Stimulated activated CD8-positive, alpha-beta memory T cell treated with anti-CD3 and anti-CD28 coated beads, Interleukin-4, amount 100 ng/mL, for 48 hours (primary cell): ENCODE results near the gene AGPS.

Experiments used
- DNase-seq: peaks from one replicate; pipeline ENCODE4 v3.0.0-alpha.2; 2020

AGPS gene

DNA sequence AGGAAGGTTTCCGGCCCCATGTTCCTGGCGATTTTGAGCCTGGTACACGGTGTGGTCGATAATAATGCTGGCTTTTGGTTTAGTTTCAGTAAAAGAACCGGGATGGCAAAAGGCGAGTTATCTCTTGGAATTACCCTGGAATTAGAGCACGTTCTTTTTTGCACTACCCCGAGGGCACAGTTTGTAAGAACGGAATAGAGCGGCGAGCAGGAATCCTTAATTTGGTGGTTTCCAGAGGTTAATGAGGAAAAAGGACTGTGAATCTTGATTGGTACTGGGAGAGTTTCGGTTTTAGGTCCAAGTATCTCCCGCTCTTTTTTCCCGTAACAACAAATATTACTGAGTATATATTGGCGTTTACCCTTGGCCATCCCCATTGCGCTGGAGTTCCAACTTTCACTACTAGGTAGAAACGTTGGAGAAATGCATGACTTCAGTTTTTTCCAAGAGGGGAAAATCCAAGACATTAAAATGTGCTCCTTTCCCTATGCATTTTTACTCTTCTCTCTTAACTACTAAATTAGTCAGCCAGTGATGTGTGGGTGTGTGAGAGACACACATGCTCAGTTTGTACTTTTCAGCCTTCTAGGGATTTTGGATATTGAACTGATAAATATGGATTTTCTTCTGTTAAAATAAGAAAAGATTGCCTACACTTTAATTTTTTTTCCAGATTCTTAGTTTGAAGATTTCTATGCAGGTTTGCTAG, 160.8 kb downstream of the AGPS start:
- DNase-seq = no peak

GRCh38 chr2:177554365-177554764, 161.8 kb downstream of the AGPS start:
- DNase-seq = no peak

DNA sequence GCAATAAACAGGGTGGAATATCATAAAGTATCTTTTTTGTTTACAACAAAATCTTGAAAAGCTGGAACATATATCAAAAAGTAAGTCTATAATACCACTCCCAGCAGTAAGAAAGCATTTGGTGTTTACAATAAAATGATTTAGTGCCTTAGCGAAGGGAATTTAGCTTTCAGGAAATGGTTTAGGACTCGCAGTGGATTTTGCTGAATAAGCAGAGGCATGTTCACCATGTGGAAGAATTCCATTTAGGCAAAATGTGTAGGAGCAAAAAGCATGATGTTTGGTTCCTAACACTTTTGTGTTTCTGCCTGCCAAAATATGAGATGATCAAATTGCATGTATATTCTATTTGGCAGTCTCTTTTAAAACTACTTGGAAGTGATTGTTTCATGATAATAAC, 163.6 kb downstream of the AGPS start:
- no peak for DNase-seq

DNA sequence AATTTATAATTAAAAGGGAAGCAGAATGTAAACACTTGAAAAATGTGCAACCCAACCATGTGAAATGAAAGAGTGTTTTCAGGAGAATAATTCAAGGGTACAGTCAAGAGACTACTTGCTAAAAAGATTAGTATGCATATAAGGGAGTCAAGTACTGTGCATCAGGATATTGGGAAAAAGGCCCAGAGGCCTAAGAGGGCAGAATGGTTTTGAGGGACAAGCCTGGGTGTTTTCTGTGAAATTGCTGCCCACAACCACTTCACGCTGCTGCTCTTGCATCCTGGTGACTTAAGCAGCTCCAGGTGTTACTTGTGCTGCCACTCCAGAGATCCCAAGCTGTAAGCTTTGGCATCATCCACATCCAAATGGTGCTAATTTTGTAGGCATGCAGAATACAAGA, 165.2 kb downstream of the AGPS start:
- DNase-seq = no peak

DNA sequence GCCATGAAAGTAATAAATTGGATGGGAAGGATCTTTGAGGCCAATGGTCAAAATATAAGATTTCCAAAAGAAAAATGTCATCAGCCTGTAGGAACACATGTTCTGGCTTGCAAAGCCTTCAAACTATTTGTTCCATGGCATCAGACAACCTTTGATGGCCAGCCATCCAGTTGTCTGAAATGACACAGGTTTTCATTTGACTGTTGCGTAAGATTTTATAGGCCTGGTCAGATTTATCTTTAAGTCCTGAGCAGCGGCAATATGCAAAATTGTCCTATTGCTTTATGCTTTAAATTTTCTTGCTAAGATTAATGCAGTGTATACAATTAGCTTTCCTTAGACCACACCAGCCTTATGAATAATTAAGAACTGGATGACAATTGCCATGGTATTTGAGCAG, 167.1 kb downstream of the AGPS start:
- DNase-seq = no peak

DNA sequence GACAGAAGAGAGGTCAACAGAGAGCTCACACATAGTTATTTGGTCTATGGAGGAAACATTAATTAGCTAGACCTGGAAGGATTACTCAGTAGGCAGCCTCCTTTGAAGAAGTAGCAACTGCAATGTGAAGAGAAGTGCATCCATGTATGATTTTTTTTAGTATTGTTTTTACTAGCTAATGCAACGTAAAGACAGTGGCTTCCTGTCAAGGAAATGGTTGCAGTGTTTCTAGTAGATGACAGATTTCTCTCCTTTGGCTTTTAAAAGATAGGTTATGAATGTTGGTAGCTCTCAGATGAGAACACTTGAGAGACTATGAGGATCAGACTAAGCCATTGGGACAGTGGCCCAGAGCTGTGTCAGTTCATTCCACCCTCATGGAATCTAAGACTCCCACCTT, 175.8 kb downstream of the AGPS start:
- DNase-seq = no peak

DNA sequence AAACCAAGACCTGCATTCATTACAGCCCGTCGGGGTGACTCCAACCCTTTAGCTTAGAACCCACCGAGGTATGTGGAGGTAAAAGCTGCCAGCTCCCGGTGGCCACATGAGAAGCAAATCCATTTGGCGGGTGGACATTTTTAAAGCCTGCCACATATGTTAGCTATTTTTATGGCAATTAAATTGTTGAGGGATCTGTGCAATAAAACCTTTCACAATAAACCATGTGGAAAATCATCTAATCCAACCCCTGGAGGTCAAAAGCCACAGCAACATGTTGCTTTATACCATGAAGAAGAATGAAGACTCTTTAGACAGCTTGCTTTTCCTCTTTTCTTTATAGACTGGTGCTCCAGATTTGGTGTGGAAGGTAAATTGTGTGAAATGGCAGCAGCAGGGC, 176.3 kb downstream of the AGPS start:
- DNase-seq = no peak

GRCh38 chr2:177572236-177572671, 179.7 kb downstream of the AGPS start:
- DNase-seq = no peak

DNA sequence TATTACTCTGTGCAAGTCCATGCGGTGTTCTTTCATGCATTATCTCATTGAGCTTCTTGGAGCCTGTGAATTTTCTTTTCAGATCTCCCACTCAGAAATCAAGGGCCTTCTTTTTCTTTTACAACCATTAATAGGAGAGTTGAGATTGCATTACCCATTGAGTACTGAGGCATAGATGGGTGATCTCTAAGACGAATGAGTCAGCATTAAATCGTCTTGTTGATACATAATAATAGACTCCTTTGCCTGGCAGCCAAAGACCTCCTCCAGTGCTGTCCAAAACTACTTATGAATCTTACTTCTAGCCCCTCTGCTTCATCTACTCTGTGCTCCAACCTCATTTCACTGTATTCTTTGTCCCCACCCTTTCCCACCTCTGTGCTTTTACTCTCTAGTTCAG, 180.5 kb downstream of the AGPS start:
- DNase-seq = no peak

GRCh38 chr2:177574356-177574755, 181.8 kb downstream of the AGPS start:
- DNase-seq = no peak

- no peak for DNase-seq
Measured at GRCh38 chr2:177575358-177575757, 182.8 kb downstream of the AGPS start.

- DNase-seq = no peak
Measured at GRCh38 chr2:177577075-177577474, 184.5 kb downstream of the AGPS start.

DNA sequence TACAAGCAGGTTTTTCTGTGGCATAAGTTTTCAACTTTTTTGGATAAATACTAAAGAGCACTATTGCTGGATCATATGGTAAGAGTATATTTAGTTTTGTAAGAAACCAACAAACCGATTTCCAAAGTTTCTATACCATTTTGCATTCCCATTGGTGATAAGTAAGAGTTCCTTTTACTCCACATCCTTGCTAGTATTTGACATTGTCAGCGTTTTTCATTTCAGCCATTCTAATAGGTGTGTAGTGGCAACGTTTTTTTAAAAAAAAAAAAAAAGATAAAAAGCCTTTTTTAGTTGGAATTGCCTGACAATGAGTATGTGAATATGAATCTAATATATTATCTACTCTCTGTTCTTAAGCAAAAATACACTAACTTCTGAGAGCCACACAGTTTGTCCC, 185.9 kb downstream of the AGPS start:
- no peak for DNase-seq

GRCh38 chr2:177579486-177580036, 187.0 kb downstream of the AGPS start:
- DNase-seq = no peak

DNA sequence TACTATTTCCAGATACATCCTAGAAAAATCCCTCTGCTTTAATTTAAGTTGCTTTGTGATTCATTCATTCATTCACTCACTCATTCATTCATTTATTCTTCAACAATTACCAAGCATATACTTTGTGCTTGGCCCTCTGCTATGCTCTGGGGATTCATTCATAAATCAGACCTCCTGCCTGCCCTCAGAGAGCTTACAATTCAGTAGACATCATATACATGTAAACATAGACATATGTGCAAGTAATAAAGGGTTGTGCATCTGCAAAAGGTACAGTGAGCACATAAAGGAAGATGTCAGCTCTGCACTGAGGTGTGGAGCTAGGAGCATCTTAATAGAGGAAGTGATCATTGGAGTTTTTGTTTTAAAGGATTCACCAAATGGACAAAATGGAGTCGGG, 189.4 kb downstream of the AGPS start:
- no peak for DNase-seq

- no peak for DNase-seq
Measured at GRCh38 chr2:177584030-177584692, 191.6 kb downstream of the AGPS start.

DNA sequence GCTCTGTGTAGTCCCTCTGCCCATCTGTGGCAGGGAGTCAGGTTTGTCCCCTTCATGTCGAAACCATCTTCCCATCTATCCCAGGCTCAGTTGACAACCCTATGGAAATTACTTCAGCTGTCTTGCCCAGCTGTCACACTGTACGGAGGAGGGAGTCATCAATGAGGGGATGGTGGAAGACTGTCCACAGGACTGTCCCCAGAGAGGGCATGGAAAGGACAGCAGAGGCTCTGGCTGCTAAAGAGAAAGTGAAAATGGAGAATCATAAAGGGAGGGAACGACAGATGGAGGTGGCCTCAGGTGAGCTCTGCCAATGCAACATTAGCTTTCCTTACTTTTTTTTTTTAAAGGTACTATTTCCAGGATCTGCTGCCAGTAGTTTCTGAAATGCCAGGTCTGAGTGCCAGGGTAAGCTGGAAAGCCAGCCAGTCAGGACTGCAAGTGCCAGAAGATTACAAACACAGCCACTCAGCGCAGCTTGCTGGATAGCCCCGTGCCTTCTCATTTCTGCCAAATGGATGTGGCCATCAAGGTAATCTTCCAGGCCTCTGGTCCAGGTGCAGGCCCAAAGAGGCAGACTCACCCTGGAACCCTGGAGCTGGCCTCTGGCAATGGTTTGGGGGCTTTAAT, 192.8 kb downstream of the AGPS start:
- no peak for DNase-seq

- DNase-seq = no peak
Measured at GRCh38 chr2:177586154-177586553, 193.6 kb downstream of the AGPS start.

- no peak for DNase-seq
Measured at GRCh38 chr2:177587371-177587770, 194.8 kb downstream of the AGPS start.

GRCh38 chr2:177588671-177589070, 196.1 kb downstream of the AGPS start:
- no peak for DNase-seq

GRCh38 chr2:177589186-177589585, 196.6 kb downstream of the AGPS start:
- no peak for DNase-seq

DNA sequence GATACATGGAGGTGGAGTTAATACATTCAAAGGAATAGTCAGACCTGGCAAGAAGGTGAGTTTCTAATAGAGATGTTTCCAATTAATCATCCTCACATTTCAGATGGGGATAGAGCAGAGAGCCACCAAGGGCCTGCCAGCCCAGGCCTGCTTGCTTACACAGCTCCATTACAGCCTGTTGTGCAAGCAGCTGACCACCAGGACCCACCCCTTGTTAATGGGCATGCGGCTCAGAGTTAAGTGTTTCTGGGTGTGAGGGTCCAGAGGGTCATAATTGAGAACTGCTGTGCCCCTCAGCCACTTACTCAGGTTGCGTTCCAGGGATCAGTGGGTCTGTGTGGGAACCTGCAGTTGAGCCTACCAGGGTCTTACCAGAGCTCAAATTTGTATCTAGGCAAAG, 199.8 kb downstream of the AGPS start:
- DNase-seq = no peak

DNA sequence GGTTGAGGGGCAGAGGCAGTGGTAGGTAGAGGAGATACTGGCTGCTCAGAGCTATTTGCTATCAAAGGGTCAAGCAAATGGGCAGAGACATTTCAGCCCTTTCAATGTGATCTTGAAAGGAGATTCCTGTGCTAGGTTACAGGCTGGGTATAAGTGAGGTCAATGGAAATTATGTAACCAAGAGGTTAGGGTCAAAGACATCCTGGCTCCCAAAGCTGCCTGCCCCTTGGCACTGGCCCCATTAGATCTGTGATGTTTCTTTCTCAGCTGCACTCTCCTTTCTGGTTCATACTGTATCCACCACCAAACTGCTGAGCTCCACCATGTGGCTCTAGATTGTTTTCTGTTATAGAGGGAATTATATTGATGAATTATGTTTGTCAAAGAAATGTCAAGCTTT, 200.4 kb downstream of the AGPS start:
- DNase-seq = no peak

- no peak for DNase-seq
Measured at GRCh38 chr2:177593402-177593801, 200.8 kb downstream of the AGPS start.
